HepG2 (cell line): ENCODE data around the gene ASAP2. TPM values are rescaled to one million over a fixed set of nuclear protein-coding genes. Genes with fewer than 3 reads are reported as not detected.

ENCODE experiments used
- ARNT2 ChIP-seq: sonication (generic); formaldehyde crosslinking; IDR thresholded peaks from 2 replicates; pipeline ENCODE4 v1.8.0; 2022; ENCODE audit warnings: mild to moderate bottlenecking, low read depth, missing genetic modification reagents, moderate library complexity
- CBX2 ChIP-seq, 2 experiments: fragments of 200-600 bp in 1 of 2; sonication (generic); formaldehyde crosslinking in 1 of 2; IDR thresholded peaks; 2 replicates each; pipeline versions ENCODE4 v1.7.0 to v1.8.1; 2018 to 2022; ENCODE audit warnings: low read depth in 2 of 2, low read length in 1 of 2, mild to moderate bottlenecking in 1 of 2, missing genetic modification reagents in 1 of 2
- DR1 ChIP-seq: sonication (generic); formaldehyde crosslinking; IDR thresholded peaks from 2 replicates; pipeline ENCODE4 v1.8.0; 2021; ENCODE audit warnings: mild to moderate bottlenecking, missing genetic modification reagents, inconsistent platforms
- FOSL1 ChIP-seq: sonication (generic); formaldehyde crosslinking; IDR thresholded peaks from 2 replicates; pipeline ENCODE4 v1.9.0; 2021; ENCODE audit warnings: missing genetic modification reagents, borderline replicate concordance
- GLI4 ChIP-seq: sonication (generic); formaldehyde crosslinking; IDR thresholded peaks from 2 replicates; pipeline ENCODE4 v1.5.1; 2020; ENCODE audit warnings: missing genetic modification reagents, mild to moderate bottlenecking, moderate library complexity, borderline replicate concordance
- MED8 ChIP-seq: sonication (generic); formaldehyde crosslinking; IDR thresholded peaks from 2 replicates; pipeline ENCODE4 v1.8.1; 2023; ENCODE audit warnings: mild to moderate bottlenecking, missing genetic modification reagents; ENCODE audit not compliant: insufficient replicate concordance
- NBN ChIP-seq: fragments of 450-650 bp; conservative IDR thresholded peaks from 2 replicates; pipeline ENCODE4 v1.6.1; 2017
- PCBP2 ChIP-seq: fragments of 200-400 bp; formaldehyde crosslinking; optimal IDR thresholded peaks from 2 replicates; pipeline ENCODE3; 2018; ENCODE audit warnings: low read length, low read depth; ENCODE audit not compliant: poor library complexity, severe bottlenecking
- PTBP1 ChIP-seq: fragments of 200-400 bp; formaldehyde crosslinking; IDR thresholded peaks from 2 replicates; pipeline ENCODE4 v1.6.1; 2018; ENCODE audit warnings: low read length, low read depth; ENCODE audit not compliant: poor library complexity, severe bottlenecking
- SCMH1 ChIP-seq: sonication (generic); formaldehyde crosslinking; IDR thresholded peaks from 2 replicates; pipeline ENCODE4 v1.9.0; 2021; ENCODE audit warnings: missing genetic modification reagents, mild to moderate bottlenecking, borderline replicate concordance
- SIX1 ChIP-seq: sonication (generic); formaldehyde crosslinking; IDR thresholded peaks from 2 replicates; pipeline ENCODE4 v1.4.0; 2020; ENCODE audit warnings: missing genetic modification reagents, borderline replicate concordance
- SMAD9 ChIP-seq: sonication (generic); formaldehyde crosslinking; IDR thresholded peaks from 2 replicates; pipeline ENCODE4 v1.5.1; 2020; ENCODE audit warnings: mild to moderate bottlenecking, missing genetic modification reagents
- ZBTB21 ChIP-seq: sonication (generic); formaldehyde crosslinking; IDR thresholded peaks from 2 replicates; pipeline ENCODE4 v1.4.0; 2020; ENCODE audit warnings: missing genetic modification reagents
- ZBTB8A ChIP-seq: sonication (generic); formaldehyde crosslinking; IDR thresholded peaks from 2 replicates; pipeline ENCODE4 v1.4.0; 2020; ENCODE audit warnings: mild to moderate bottlenecking, low read depth, missing genetic modification reagents, borderline replicate concordance
- ZC3H4 ChIP-seq: sonication (generic); formaldehyde crosslinking; IDR thresholded peaks from 2 replicates; pipeline ENCODE4 v1.4.0; 2020; ENCODE audit warnings: missing genetic modification reagents, borderline replicate concordance
- ZNF234 ChIP-seq: sonication (generic); formaldehyde crosslinking; conservative IDR thresholded peaks from 2 replicates; pipeline ENCODE4 v1.5.1; 2020; ENCODE audit warnings: mild to moderate bottlenecking, missing genetic modification reagents
- ZNF350 ChIP-seq: sonication (generic); formaldehyde crosslinking; IDR thresholded peaks from 2 replicates; pipeline ENCODE4 v1.4.0; 2020; ENCODE audit warnings: mild to moderate bottlenecking, low read depth, missing genetic modification reagents, borderline replicate concordance
- ZNF501 ChIP-seq: sonication (generic); formaldehyde crosslinking; IDR thresholded peaks from 2 replicates; pipeline ENCODE4 v1.5.1; 2020; ENCODE audit warnings: mild to moderate bottlenecking, moderate library complexity, missing genetic modification reagents
- ZNF547 ChIP-seq: sonication (generic); formaldehyde crosslinking; IDR thresholded peaks from 2 replicates; pipeline ENCODE4 v1.5.1; 2020; ENCODE audit warnings: mild to moderate bottlenecking, missing genetic modification reagents
- ZNF563 ChIP-seq: sonication (generic); formaldehyde crosslinking; IDR thresholded peaks from 2 replicates; pipeline ENCODE4 v1.8.0; 2022; ENCODE audit warnings: mild to moderate bottlenecking, moderate library complexity, missing genetic modification reagents
- ZSCAN21 ChIP-seq: sonication (generic); formaldehyde crosslinking; IDR thresholded peaks from 2 replicates; pipeline ENCODE4 v1.8.0; 2022; ENCODE audit warnings: mild to moderate bottlenecking, missing genetic modification reagents, moderate library complexity, borderline replicate concordance
- ZSCAN30 ChIP-seq: sonication (generic); formaldehyde crosslinking; IDR thresholded peaks from 2 replicates; pipeline ENCODE4 v1.5.0; 2020; ENCODE audit warnings: mild to moderate bottlenecking, missing genetic modification reagents
- ZSCAN9 ChIP-seq: IDR thresholded peaks from 2 replicates; pipeline ENCODE4 v1.6.1; 2016; ENCODE audit warnings: borderline replicate concordance
- polyA plus RNA-seq, 8 experiments: library from polyadenylated mRNA; depleted of rRNA in 3 of 8; stranded (reverse) in 7 of 8; unstranded in 1 of 8; fragments of >200 nt; fragmentation: Illumina TruSeq in 4 of 8; extraction: Trizol in 4 of 8; gene quantifications; 2 replicates each; pipeline versions ENCODE4 v1.2.1 to v1.2.3, GENCODE V29; 2011 to 2016; ENCODE audit warnings: low read depth in 4 of 8, missing spikeins in 1 of 8, mixed read lengths in 1 of 8; ENCODE audit not compliant: insufficient read depth in 1 of 8
- total RNA-seq, 5 experiments: library from RNA; depleted of rRNA; stranded (reverse); fragments of >200 nt; fragmentation: Illumina TruSeq; extraction: Trizol; gene quantifications; 2 replicates each; pipeline ENCODE4 v1.2.3, GENCODE V29; 2016; ENCODE audit warnings: low read depth in 1 of 5
- TF ChIP-seq, protein P1 (sequence below): sonication (generic); formaldehyde crosslinking; IDR thresholded peaks from 2 replicates; pipeline ENCODE4 v1.4.0; 2020; ENCODE audit warnings: missing genetic modification reagents, low read depth, mild to moderate bottlenecking, borderline replicate concordance
- TF ChIP-seq, protein P2 (sequence below): sonication (generic); formaldehyde crosslinking; IDR thresholded peaks from 2 replicates; pipeline ENCODE4 v1.4.0; 2020; ENCODE audit warnings: mild to moderate bottlenecking, missing genetic modification reagents
- TF ChIP-seq, protein P3 (sequence below): sonication (generic); formaldehyde crosslinking; IDR thresholded peaks from 2 replicates; pipeline ENCODE4 v1.5.1; 2020; ENCODE audit warnings: missing genetic modification reagents, mild to moderate bottlenecking, borderline replicate concordance

The ASAP2 gene
- total and polyA plus RNA-seq, 2 of the 13 experiments (the other 11 are each of a cell fraction or from before 2014, with no cell fraction given): 7.3 to 22.3 TPM

GRCh38 chr2:9167718-9168657, 38.6 kb upstream of the ASAP2 start (continued):
- TF ChIP-seq ZSCAN9 (CRISPR knock-in tag) (peak; percentile 95), MED8 (no peak), ZNF501 (CRISPR knock-in tag) (peak; percentile 79), CBX2 (IDR thresholded peaks at IDR 0.05; ENCODE audit: low read depth, low read length) (no peak), CBX2 (CRISPR knock-in tag; IDR thresholded peaks at IDR 0.05; ENCODE audit: low read depth) (no peak), FOSL1 (CRISPR knock-in tag) (no peak), ZNF547 (CRISPR knock-in tag) (no peak), SCMH1 (CRISPR knock-in tag) (no peak), ZNF563 (CRISPR knock-in tag) (peak; percentile 64; the same call in 1 of the 2 replicates), ARNT2 (CRISPR knock-in tag) (no peak), DR1 (peak; percentile 48; the same call in 1 of the 2 replicates), ZBTB21 (0 out of 2 replicates have a peak, but pooled peaks have one; percentile 14), NBN (no peak), PCBP2 (no peak), ZSCAN21 (CRISPR knock-in tag) (peak; percentile 55; the same call in 1 of the 2 replicates), ZNF350 (peak; percentile 79; the same call in 1 of the 2 replicates), SIX1 (CRISPR knock-in tag) (0 out of 2 replicates have a peak, but pooled peaks have one; percentile 24), ZC3H4 (CRISPR knock-in tag) (no peak), ZNF234 (CRISPR knock-in tag) (no peak), ZSCAN30 (CRISPR knock-in tag) (no peak), PTBP1 (no peak), SMAD9 (CRISPR knock-in tag) (no peak), ZBTB8A (no peak), GLI4 (no peak)
- TF ChIP-seq, protein P1, sequence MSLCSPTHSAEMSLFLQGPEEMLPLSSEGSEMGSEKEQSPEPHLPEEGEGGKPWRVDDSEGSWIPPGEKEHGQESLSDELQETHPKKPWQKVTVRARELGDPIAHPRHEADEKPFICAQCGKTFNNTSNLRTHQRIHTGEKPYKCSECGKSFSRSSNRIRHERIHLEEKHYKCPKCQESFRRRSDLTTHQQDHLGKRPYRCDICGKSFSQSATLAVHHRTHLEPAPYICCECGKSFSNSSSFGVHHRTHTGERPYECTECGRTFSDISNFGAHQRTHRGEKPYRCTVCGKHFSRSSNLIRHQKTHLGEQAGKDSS (CRISPR knock-in tag): peak; percentile 95
- TF ChIP-seq, protein P2, sequence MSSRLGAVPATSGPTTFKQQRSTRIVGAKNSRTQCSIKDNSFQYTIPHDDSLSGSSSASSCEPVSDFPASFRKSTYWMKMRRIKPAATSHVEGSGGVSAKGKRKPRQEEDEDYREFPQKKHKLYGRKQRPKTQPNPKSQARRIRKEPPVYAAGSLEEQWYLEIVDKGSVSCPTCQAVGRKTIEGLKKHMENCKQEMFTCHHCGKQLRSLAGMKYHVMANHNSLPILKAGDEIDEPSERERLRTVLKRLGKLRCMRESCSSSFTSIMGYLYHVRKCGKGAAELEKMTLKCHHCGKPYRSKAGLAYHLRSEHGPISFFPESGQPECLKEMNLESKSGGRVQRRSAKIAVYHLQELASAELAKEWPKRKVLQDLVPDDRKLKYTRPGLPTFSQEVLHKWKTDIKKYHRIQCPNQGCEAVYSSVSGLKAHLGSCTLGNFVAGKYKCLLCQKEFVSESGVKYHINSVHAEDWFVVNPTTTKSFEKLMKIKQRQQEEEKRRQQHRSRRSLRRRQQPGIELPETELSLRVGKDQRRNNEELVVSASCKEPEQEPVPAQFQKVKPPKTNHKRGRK: peak; percentile 80
- TF ChIP-seq, protein P3, sequence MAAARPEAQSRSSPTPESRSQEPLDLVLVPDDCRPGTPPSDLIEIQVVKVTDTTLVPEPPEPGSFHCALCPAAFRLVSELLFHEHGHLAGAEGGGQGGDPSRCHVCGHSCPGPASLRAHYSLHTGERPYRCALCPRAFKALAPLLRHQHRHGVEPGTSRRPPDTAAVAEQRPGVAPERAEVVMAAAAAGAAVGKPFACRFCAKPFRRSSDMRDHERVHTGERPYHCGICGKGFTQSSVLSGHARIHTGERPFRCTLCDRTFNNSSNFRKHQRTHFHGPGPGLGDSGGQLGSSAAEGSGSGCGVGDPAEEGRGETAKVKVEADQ (CRISPR knock-in tag): no peak; the same call in 1 of the 2 replicates
